ENCODE measurements around the gene PRKCE.
"Not testable (repeated sequence)": the region's sequence is repeated elsewhere in the genome, so short reads cannot be mapped to it uniquely, and the experiment has no call there.

The PRKCE gene

GRCh38 chr2:45904946-45905631 is 253.6 kb downstream of the PRKCE start:
- H3K4me3 ChIP-seq (ENCODE audit: low read length) = no peak overlapping the region
- TF ChIP-seq ZNF274 (IDR thresholded peaks at IDR 0.05; ENCODE audit: low read depth, low read length) = no peak

GRCh38 chr2:45905632-45905958 is 254.1 kb downstream of the PRKCE start:
- TF ChIP-seq ZNF274 (IDR thresholded peaks at IDR 0.05; ENCODE audit: low read depth, low read length) = no peak
- no peak overlapping the region for H3K4me3 ChIP-seq (ENCODE audit: low read length)

- no peak for TF ChIP-seq ZNF274 (IDR thresholded peaks at IDR 0.05; ENCODE audit: low read depth, low read length)
- no peak overlapping the region for H3K4me3 ChIP-seq (ENCODE audit: low read length)
Observed at GRCh38 chr2:45907592-45907991, 256.1 kb downstream of the PRKCE start.

GRCh38 chr2:45908316-45909170 is 257.1 kb downstream of the PRKCE start:
- TF ChIP-seq ZNF274 (IDR thresholded peaks at IDR 0.05; ENCODE audit: low read depth, low read length) = no peak
- no peak overlapping the region for H3K4me3 ChIP-seq (ENCODE audit: low read length)

- no peak overlapping the region for H3K4me3 ChIP-seq (ENCODE audit: low read length)
- no peak for TF ChIP-seq ZNF274 (IDR thresholded peaks at IDR 0.05; ENCODE audit: low read depth, low read length)
Observed at GRCh38 chr2:45909171-45909565, 257.7 kb downstream of the PRKCE start.

- no peak overlapping the region; the same call in 1 of the 2 replicates for H3K4me3 ChIP-seq (ENCODE audit: low read length)
- no peak for TF ChIP-seq ZNF274 (IDR thresholded peaks at IDR 0.05; ENCODE audit: low read depth, low read length)
Observed at GRCh38 chr2:45909677-45910191, 258.3 kb downstream of the PRKCE start.

- no peak for TF ChIP-seq ZNF274 (IDR thresholded peaks at IDR 0.05; ENCODE audit: low read depth, low read length)
- H3K4me3 ChIP-seq (ENCODE audit: low read length) = no peak overlapping the region; the same call in 1 of the 2 replicates
Observed at GRCh38 chr2:45910473-45911060, 259.1 kb downstream of the PRKCE start.

GRCh38 chr2:45911538-45911937 is 260.1 kb downstream of the PRKCE start:
- TF ChIP-seq ZNF274 (IDR thresholded peaks at IDR 0.05; ENCODE audit: low read depth, low read length) = no peak
- H3K4me3 ChIP-seq (ENCODE audit: low read length) = no peak overlapping the region

GRCh38 chr2:45912109-45912508 is 260.6 kb downstream of the PRKCE start:
- no peak overlapping the region for H3K4me3 ChIP-seq (ENCODE audit: low read length)
- TF ChIP-seq ZNF274 (IDR thresholded peaks at IDR 0.05; ENCODE audit: low read depth, low read length) = no peak

GRCh38 chr2:45913539-45913938 is 262.1 kb downstream of the PRKCE start:
- no peak for TF ChIP-seq ZNF274 (IDR thresholded peaks at IDR 0.05; ENCODE audit: low read depth, low read length)

GRCh38 chr2:45915523-45915922 is 264.0 kb downstream of the PRKCE start:
- no peak for TF ChIP-seq ZNF274 (IDR thresholded peaks at IDR 0.05; ENCODE audit: low read depth, low read length)
- no peak overlapping the region for H3K4me3 ChIP-seq (ENCODE audit: low read length)

More at GRCh38 chr2:45913539-45913938, 262.1 kb downstream of the PRKCE start:
- H3K4me3 ChIP-seq (ENCODE audit: low read length) = no peak overlapping the region

- H3K4me3 ChIP-seq (ENCODE audit: low read length) = not testable (repeated sequence)
Observed at GRCh38 chr2:45917561-45918176, 266.2 kb downstream of the PRKCE start.

GRCh38 chr2:45918463-45919159 is 267.1 kb downstream of the PRKCE start:
- TF ChIP-seq ZNF274 (IDR thresholded peaks at IDR 0.05; ENCODE audit: low read depth, low read length) = no peak
- H3K4me3 ChIP-seq (ENCODE audit: low read length) = no peak overlapping the region; the same call in 1 of the 2 replicates

Data from GM08714 (cell line).